Sigmoid colon (tissue), 7 donors: ENCODE results near the gene TMC1. TPM values are rescaled to one million over a fixed set of nuclear protein-coding genes. Genes with fewer than 3 reads are reported as not detected.
A peak's percentile ranks its signal among the peaks of the same experiment; 100 is the strongest.

ENCODE experiments used
- DNase-seq: peaks from one replicate; pipeline ENCODE4 v3.0.0-alpha.2; 2019
- H3K27ac ChIP-seq, 4 donors: fragments of 200-600 bp; sonication (generic); one replicate each; pipeline ENCODE4 v1.5.1; 2016 to 2019; ENCODE audit warnings: mild to moderate bottlenecking in 1 of 4
- H3K27me3 ChIP-seq, 3 donors: fragments of 200-600 bp; sonication (generic); one replicate each; pipeline ENCODE4 v1.5.1; 2019; ENCODE audit warnings: mild to moderate bottlenecking in 1 of 3
- H3K36me3 ChIP-seq, 4 donors: fragments of 200-600 bp; sonication (generic); one replicate each; pipeline ENCODE4 v1.5.1; 2016 to 2019
- H3K4me1 ChIP-seq, 4 donors: fragments of 200-600 bp; sonication (generic); one replicate each; pipeline ENCODE4 v1.5.1; 2017 to 2019
- H3K4me3 ChIP-seq, 4 donors: fragments of 200-600 bp; sonication (generic); one replicate each; pipeline ENCODE4 v1.5.1; 2017 to 2019; ENCODE audit warnings: mild to moderate bottlenecking in 2 of 4, moderate library complexity in 1 of 4
- H3K9me3 ChIP-seq, 4 donors: fragments of 200-600 bp in 3 of 4; sonication (generic) in 3 of 4; one replicate each; pipeline versions ENCODE4 v1.5.1 to v1.6.1; 2013 to 2019
- EP300 ChIP-seq, 4 donors: sonication (generic); formaldehyde crosslinking; IDR thresholded peaks; one replicate each; pipeline ENCODE4 v1.6.1; 2017; ENCODE audit warnings: antibody characterized with exemption in 4 of 4
- POLR2A ChIP-seq, 2 donors: fragments of 450-650 bp; IDR thresholded peaks; one replicate each; pipeline ENCODE4 v1.6.1; 2016; ENCODE audit warnings: antibody characterized with exemption in 2 of 2, mild to moderate bottlenecking in 2 of 2, moderate library complexity in 2 of 2
- POLR2AphosphoS5 ChIP-seq, 4 donors: sonication (generic); formaldehyde crosslinking; IDR thresholded peaks; one replicate each; pipeline ENCODE4 v1.6.1; 2017; ENCODE audit warnings: antibody characterized with exemption in 4 of 4
- WGBS, 2 donors: extraction: QIAGEN DNeasy Blood & Tissue Kit; methylation state at CpG; one replicate each; pipeline ENCODE4 v1.1.7; 2013; 5-methylcytosine and 5-hydroxymethylcytosine counted together
- intact Hi-C: fragments of 100-400 bp; cut with DNase I; formaldehyde crosslinking; loops from one replicate; pipeline ENCODE4 v1.15.1; 2023
- polyA plus RNA-seq, 3 donors: library from polyadenylated mRNA; stranded (reverse); fragments of 200-250 nt; gene quantifications; one replicate each; pipeline ENCODE4 v1.2.3, GENCODE V29; 2013
- total RNA-seq, 4 donors: library from RNA; depleted of rRNA; stranded (reverse); fragments of >200 nt; gene quantifications; one replicate each; pipeline ENCODE4 v1.1.0, GENCODE V29; 2016
- TF ChIP-seq, protein P1 (sequence below), 4 experiments: fragments of 450-650 bp in 3 of 4; fragments of 200-600 bp in 1 of 4; IDR thresholded peaks; one replicate each; pipeline ENCODE4 v1.5.1; 2016 to 2019; ENCODE audit warnings: antibody characterized with exemption in 4 of 4, mild to moderate bottlenecking in 3 of 4, moderate library complexity in 2 of 4
- donor health status: healthy with polysubstance abuse.
- donor health status: Bipolar disorder and iron deficiency.
- donor health status: healthy.

TMC1 gene
- total and polyA plus RNA-seq, 7 donors = under 0.01 to 1.5 (median 0.51) TPM; not detected in 4

DNA sequence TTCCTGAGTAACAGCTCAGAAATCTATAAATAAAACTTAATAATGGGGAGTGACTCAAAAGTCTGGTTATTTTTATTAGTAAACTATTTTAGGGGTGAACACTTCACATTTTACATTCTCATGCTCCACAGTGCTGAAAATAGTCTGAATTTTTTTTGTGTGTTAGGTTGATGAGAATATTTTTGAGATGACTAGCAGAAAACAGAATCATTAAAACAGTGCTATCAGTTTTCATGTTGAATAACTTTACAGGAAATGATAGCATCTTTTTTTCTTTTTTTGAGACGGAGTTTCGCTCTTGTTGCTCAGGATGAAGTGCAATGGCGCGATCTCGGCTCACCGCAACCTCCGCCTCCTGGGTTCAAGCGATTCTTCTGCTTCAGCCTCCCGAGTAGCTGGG is 60.3 kb downstream of the TMC1 start:
- intact Hi-C loops = no loop called here
- DNase-seq = no peak
- TF ChIP-seq EP300 (IDR thresholded peaks at IDR 0.05) = no peak
- TF ChIP-seq POLR2A (IDR thresholded peaks at IDR 0.05) = no peak
- TF ChIP-seq, protein P1, sequence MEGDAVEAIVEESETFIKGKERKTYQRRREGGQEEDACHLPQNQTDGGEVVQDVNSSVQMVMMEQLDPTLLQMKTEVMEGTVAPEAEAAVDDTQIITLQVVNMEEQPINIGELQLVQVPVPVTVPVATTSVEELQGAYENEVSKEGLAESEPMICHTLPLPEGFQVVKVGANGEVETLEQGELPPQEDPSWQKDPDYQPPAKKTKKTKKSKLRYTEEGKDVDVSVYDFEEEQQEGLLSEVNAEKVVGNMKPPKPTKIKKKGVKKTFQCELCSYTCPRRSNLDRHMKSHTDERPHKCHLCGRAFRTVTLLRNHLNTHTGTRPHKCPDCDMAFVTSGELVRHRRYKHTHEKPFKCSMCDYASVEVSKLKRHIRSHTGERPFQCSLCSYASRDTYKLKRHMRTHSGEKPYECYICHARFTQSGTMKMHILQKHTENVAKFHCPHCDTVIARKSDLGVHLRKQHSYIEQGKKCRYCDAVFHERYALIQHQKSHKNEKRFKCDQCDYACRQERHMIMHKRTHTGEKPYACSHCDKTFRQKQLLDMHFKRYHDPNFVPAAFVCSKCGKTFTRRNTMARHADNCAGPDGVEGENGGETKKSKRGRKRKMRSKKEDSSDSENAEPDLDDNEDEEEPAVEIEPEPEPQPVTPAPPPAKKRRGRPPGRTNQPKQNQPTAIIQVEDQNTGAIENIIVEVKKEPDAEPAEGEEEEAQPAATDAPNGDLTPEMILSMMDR (IDR thresholded peaks at IDR 0.05) = no peak
- TF ChIP-seq POLR2AphosphoS5 (IDR thresholded peaks at IDR 0.05) = no peak
- Histone ChIP-seq H3K36me3 (no peaks in the 10 kb centered on the region), H3K4me3 (no peak overlapping the region), H3K27me3 (no peaks in the 10 kb centered on the region), H3K9me3 (no peaks in the 10 kb centered on the region), H3K27ac (no peak overlapping the region), H3K4me1 (peaks cover 0 to 30% (median 23%) of the 10 kb centered on the region in 4 donors)
- 90 to 92% methylated on average over 9 of the region's 9 CpGs for WGBS, 2 donors

DNA sequence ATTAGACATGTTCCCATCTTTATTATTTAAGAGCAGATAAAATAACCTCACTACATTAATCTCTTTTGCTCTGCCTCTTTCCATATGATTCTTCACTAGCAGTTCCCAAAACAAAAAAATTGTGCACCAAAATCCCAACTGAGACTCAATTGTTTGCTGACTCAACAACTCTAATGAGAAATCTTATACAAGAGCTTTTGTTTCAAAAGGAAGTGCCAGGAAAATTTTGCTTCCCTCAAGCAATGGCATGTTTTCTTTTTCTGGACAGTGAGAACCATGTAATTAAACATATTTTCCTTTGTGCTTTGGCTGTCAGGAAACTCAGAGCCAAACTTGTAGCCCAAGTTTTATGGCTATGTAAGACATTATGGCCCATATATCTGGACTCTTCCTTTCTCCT is 62.0 kb downstream of the TMC1 start:
- H3K4me3 ChIP-seq = no peak overlapping the region
- no peak overlapping the region for H3K27ac ChIP-seq
- intact Hi-C loops = no loop called here
- no peaks in the 10 kb centered on the region for H3K9me3 ChIP-seq
- TF ChIP-seq, protein P1 (IDR thresholded peaks at IDR 0.05) = no peak
- TF ChIP-seq POLR2A (IDR thresholded peaks at IDR 0.05) (no peak), EP300 (IDR thresholded peaks at IDR 0.05) (no peak), POLR2AphosphoS5 (IDR thresholded peaks at IDR 0.05) (no peak)
- H3K4me1 ChIP-seq = peaks cover 0 to 19% (median 14%) of the 10 kb centered on the region in 4 donors
- H3K36me3 ChIP-seq = no peaks in the 10 kb centered on the region
- H3K27me3 ChIP-seq = no peaks in the 10 kb centered on the region
- no peak for DNase-seq

DNA sequence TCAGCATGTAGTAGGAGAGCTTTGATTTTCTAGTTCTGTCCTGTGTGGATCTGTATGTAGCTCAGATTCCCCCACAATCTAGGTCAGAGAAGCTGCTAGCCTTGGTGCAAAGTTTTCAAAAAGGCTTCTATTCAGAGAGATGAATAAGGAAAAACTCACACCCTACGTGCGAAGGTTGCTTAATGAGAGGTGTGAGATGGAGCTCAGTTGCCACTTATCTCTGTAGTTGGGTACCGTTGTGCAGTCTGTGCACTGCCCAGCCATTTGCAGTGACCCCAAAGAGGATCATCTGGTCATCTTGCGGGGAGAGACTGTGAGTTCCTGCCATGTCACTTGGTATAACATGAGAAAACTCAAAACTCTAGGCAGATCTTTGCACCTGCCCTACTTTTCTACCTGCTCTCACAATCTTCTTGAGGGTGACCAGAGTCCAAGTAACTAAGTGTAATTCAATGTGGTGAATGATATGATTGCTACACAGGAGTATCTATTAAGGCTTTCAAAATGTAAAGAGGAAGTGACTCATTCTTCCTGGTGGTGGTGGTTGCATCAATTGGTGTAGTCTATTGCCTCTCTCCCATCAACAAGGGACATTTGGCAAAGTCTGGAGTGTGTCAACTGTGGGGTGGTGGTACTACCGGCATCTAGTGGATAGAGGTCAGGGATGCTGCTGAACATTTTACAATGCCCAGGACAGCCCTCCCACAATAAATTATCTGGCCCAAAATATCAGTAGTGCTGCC is 65.2 kb downstream of the TMC1 start:
- Histone ChIP-seq H3K27ac (peak overlapping the region in 2 of 4 donors; percentile 8 to 41), H3K36me3 (no peaks in the 10 kb centered on the region), H3K4me1 (peaks cover 0 to 39% (median 25%) of the 10 kb centered on the region in 4 donors), H3K4me3 (no peak overlapping the region), H3K27me3 (no peaks in the 10 kb centered on the region), H3K9me3 (no peaks in the 10 kb centered on the region)
- intact Hi-C loops = no loop called here
- no peak for DNase-seq
- TF ChIP-seq, protein P1 (IDR thresholded peaks at IDR 0.05) = no peak
- peak in 2 of 4 donors; percentile 13 to 41 for TF ChIP-seq POLR2AphosphoS5 (IDR thresholded peaks at IDR 0.05)
- WGBS, 2 donors = 32 to 72% methylated on average over 5 of the region's 5 CpGs

DNA sequence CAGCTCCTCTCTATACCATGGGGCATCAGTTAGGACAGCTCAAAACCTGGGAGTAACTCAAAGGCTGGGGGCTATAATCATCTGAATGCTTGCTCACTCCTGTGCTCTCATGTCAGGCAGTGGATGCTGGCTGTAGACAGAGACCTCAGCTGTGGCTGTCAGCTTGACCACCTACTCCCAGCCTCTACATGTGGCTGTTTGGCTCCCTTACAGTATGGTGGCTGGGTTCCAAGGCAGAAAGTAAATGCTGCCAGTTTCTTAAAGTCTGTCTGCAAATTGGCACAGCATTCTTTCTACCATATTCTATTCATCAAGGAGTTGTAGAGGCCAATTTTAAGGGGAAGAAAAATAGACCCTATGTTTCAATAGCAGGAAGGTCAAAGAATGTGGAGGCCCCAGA is 66.9 kb downstream of the TMC1 start:
- Histone ChIP-seq H3K9me3 (no peaks in the 10 kb centered on the region), H3K4me3 (no peak overlapping the region), H3K4me1 (peaks cover 0 to 38% (median 25%) of the 10 kb centered on the region in 4 donors), H3K36me3 (no peaks in the 10 kb centered on the region), H3K27ac (no peak overlapping the region), H3K27me3 (no peaks in the 10 kb centered on the region)
- intact Hi-C loops = loop anchor here (2.0 kb wide), 1 partner anchor 224 kb away; the partner anchor contains the start of gene ZFAND5
- TF ChIP-seq EP300 (IDR thresholded peaks at IDR 0.05) (no peak), POLR2AphosphoS5 (IDR thresholded peaks at IDR 0.05) (no peak), POLR2A (IDR thresholded peaks at IDR 0.05) (no peak)
- TF ChIP-seq, protein P1 (IDR thresholded peaks at IDR 0.05) = no peak
- DNase-seq = peak; percentile 72
